ENCODE results near the gene APBB1. TPM values are rescaled to one million over a fixed set of nuclear protein-coding genes. Genes with fewer than 3 reads are reported as not detected.

Gene APBB1
- total RNA-seq, 1 experiment from 2014 or later = 12.4 TPM

DNA sequence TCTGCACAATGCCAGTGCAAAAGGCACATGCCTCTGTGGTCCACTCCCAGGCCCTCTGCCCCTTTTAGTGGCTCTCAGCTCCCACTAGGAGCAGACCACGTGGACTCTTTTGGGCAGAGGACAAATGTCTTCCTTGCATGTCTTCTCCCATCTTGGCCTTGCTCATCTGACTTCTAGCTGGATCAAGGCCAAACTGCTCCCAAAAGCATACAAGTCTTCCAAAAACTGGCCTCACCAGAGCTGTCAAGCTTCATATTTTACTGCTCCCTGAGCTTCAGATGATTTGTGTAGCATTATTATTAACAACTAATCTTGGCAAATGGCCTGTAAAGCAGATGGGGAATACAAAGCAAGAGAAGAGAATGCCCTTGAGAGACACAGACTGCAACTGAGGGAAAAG, 21.7 kb downstream of the APBB1 start:
- POLR2A ChIA-PET = no interaction called here
- Histone ChIP-seq H2AFZ (ENCODE audit: low read depth, low read length, poor library complexity, severe bottlenecking) (no peak overlapping the region), H3K9me3 (ENCODE audit: control insufficient read depth in 1 of 2, insufficient read depth in 1 of 2, low read depth in 1 of 2, low read length in 2 of 2) (no peaks in the 10 kb centered on the region), H3K9me2 (ENCODE audit: insufficient read depth) (no peaks in the 10 kb centered on the region), H4K20me1 (ENCODE audit: insufficient read depth) (no peaks in the 10 kb centered on the region), H3K4me3 (replicated peaks in 1 of 2; ENCODE audit: low read depth in 1 of 2, low read length in 2 of 2) (no peak overlapping the region), H3K27me3 (ENCODE audit: insufficient read depth, low read length) (no peaks in the 10 kb centered on the region), H3K9ac (ENCODE audit: low read length) (no peak overlapping the region), H3K27ac (ENCODE audit: low read depth, low read length) (no peak overlapping the region), H3K4me2 (ENCODE audit: low read length) (no peak overlapping the region), H3K36me3 (ENCODE audit: control insufficient read depth in 1 of 2, insufficient read depth in 2 of 2, low read length in 2 of 2) (no peaks in the 10 kb centered on the region), H3K4me1 (ENCODE audit: control insufficient read depth in 1 of 2, insufficient read depth in 2 of 2, low read length in 2 of 2) (peaks cover 4 to 12% of the 10 kb centered on the region in 2 experiments; a peak in 3 of 4 replicates), H3K79me2 (ENCODE audit: insufficient read depth, low read length) (no peaks in the 10 kb centered on the region)
- no TSS peak for BruUV-seq (replicated peaks)
- RAD21 ChIA-PET (ENCODE audit: low non-redundant PET in 1 of 2, low total read pairs in 2 of 2, uncharacterized antibody in 2 of 2, unreplicated experiment in 2 of 2) = no interaction called here
- intact Hi-C loops (cut with micrococcal nuclease) = no loop called here
- ATAC-seq (no peak), DNase-seq (ENCODE audit: low read depth, low spot score) (no peak)
- no peak for TF ChIP-seq JUND (IDR thresholded peaks at IDR 0.05)
- CTCF ChIA-PET = interaction anchor here (0.9 kb wide), 1 partner anchor 46 kb away, joined by 3 read pairs; no protein-coding TSS in a partner anchor

DNA sequence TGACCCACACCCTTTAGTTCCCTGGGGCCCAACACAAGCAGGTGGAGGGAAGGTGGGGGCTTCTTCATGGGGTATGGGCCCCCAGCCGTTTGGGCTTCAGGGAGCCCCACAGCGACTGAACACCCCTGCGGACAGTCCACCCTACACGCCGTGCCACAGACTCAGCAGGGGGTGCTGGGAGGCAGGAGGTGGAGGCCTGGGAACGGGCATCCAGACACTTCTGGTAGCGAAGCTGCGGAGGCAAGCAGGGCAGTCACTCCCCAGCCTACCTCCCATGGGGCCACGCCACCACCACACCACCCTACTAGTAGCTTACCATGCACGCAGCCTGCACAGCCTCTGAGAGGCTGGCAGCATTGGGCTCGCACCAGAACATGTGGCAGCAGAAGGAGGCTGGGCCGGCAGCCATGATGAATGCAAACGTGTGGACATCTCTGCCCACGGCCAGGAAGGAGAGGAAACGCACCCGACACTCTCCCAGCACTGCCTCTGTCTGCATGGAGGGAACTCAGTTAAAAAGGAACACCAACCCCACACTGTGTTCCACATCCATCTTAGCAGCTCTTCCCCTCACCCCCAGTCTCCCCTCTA, 23.3 kb downstream of the APBB1 start:
- no peak for ATAC-seq
- Histone ChIP-seq H3K4me1 (ENCODE audit: control insufficient read depth in 1 of 2, insufficient read depth in 2 of 2, low read length in 2 of 2) (peaks cover 10 to 18% of the 10 kb centered on the region in 2 experiments), H2AFZ (ENCODE audit: low read depth, low read length, poor library complexity, severe bottlenecking) (no peak overlapping the region), H3K27ac (ENCODE audit: low read depth, low read length) (no peak overlapping the region), H3K9me2 (ENCODE audit: insufficient read depth) (no peaks in the 10 kb centered on the region), H3K27me3 (ENCODE audit: insufficient read depth, low read length) (no peaks in the 10 kb centered on the region), H3K4me3 (replicated peaks in 1 of 2; ENCODE audit: low read depth in 1 of 2, low read length in 2 of 2) (no peak overlapping the region), H3K9ac (ENCODE audit: low read length) (no peak overlapping the region), H3K4me2 (ENCODE audit: low read length) (no peak overlapping the region), H3K36me3 (ENCODE audit: control insufficient read depth in 1 of 2, insufficient read depth in 2 of 2, low read length in 2 of 2) (no peaks in the 10 kb centered on the region), H3K9me3 (ENCODE audit: control insufficient read depth in 1 of 2, insufficient read depth in 1 of 2, low read depth in 1 of 2, low read length in 2 of 2) (no peaks in the 10 kb centered on the region), H3K79me2 (ENCODE audit: insufficient read depth, low read length) (no peaks in the 10 kb centered on the region), H4K20me1 (ENCODE audit: insufficient read depth) (no peaks in the 10 kb centered on the region)
- POLR2A ChIA-PET = no interaction called here
- BruUV-seq (replicated peaks) = no TSS peak
- CTCF ChIA-PET = no interaction called here
- intact Hi-C loops (cut with micrococcal nuclease) = no loop called here
- no peak for DNase-seq (ENCODE audit: low read depth, low spot score)
- RAD21 ChIA-PET (ENCODE audit: low non-redundant PET in 1 of 2, low total read pairs in 2 of 2, uncharacterized antibody in 2 of 2, unreplicated experiment in 2 of 2) = no interaction called here
- no peak for TF ChIP-seq EZH2phosphoT487 (IDR thresholded peaks at IDR 0.05; ENCODE audit: borderline replicate concordance)
- TF ChIP-seq, protein P1, sequence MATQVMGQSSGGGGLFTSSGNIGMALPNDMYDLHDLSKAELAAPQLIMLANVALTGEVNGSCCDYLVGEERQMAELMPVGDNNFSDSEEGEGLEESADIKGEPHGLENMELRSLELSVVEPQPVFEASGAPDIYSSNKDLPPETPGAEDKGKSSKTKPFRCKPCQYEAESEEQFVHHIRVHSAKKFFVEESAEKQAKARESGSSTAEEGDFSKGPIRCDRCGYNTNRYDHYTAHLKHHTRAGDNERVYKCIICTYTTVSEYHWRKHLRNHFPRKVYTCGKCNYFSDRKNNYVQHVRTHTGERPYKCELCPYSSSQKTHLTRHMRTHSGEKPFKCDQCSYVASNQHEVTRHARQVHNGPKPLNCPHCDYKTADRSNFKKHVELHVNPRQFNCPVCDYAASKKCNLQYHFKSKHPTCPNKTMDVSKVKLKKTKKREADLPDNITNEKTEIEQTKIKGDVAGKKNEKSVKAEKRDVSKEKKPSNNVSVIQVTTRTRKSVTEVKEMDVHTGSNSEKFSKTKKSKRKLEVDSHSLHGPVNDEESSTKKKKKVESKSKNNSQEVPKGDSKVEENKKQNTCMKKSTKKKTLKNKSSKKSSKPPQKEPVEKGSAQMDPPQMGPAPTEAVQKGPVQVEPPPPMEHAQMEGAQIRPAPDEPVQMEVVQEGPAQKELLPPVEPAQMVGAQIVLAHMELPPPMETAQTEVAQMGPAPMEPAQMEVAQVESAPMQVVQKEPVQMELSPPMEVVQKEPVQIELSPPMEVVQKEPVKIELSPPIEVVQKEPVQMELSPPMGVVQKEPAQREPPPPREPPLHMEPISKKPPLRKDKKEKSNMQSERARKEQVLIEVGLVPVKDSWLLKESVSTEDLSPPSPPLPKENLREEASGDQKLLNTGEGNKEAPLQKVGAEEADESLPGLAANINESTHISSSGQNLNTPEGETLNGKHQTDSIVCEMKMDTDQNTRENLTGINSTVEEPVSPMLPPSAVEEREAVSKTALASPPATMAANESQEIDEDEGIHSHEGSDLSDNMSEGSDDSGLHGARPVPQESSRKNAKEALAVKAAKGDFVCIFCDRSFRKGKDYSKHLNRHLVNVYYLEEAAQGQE (IDR thresholded peaks at IDR 0.05; ENCODE audit: low read depth) = no peak
- TF ChIP-seq EGR1 (IDR thresholded peaks at IDR 0.05; ENCODE audit: low read depth) = no peak
- TF ChIP-seq, protein P2, sequence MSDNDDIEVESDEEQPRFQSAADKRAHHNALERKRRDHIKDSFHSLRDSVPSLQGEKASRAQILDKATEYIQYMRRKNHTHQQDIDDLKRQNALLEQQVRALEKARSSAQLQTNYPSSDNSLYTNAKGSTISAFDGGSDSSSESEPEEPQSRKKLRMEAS (IDR thresholded peaks at IDR 0.05) = no peak
- no peak for TF ChIP-seq YY1 (IDR thresholded peaks at IDR 0.05; ENCODE audit: extremely low read depth, insufficient replicate concordance, low read depth, low read length)
- TF ChIP-seq JUND (IDR thresholded peaks at IDR 0.05) = no peak
- TF ChIP-seq, protein P3, sequence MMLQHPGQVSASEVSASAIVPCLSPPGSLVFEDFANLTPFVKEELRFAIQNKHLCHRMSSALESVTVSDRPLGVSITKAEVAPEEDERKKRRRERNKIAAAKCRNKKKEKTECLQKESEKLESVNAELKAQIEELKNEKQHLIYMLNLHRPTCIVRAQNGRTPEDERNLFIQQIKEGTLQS (IDR thresholded peaks at IDR 0.05) = no peak
- no peak for TF ChIP-seq FOSL1 (IDR thresholded peaks at IDR 0.05; ENCODE audit: low read depth)
- TF ChIP-seq EZH2 (IDR thresholded peaks at IDR 0.05) = no peak
- TF ChIP-seq, protein P4, sequence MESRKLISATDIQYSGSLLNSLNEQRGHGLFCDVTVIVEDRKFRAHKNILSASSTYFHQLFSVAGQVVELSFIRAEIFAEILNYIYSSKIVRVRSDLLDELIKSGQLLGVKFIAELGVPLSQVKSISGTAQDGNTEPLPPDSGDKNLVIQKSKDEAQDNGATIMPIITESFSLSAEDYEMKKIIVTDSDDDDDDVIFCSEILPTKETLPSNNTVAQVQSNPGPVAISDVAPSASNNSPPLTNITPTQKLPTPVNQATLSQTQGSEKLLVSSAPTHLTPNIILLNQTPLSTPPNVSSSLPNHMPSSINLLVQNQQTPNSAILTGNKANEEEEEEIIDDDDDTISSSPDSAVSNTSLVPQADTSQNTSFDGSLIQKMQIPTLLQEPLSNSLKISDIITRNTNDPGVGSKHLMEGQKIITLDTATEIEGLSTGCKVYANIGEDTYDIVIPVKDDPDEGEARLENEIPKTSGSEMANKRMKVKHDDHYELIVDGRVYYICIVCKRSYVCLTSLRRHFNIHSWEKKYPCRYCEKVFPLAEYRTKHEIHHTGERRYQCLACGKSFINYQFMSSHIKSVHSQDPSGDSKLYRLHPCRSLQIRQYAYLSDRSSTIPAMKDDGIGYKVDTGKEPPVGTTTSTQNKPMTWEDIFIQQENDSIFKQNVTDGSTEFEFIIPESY (IDR thresholded peaks at IDR 0.05; ENCODE audit: extremely low read depth, insufficient replicate concordance, low read length) = no peak
- TF ChIP-seq, protein P5, sequence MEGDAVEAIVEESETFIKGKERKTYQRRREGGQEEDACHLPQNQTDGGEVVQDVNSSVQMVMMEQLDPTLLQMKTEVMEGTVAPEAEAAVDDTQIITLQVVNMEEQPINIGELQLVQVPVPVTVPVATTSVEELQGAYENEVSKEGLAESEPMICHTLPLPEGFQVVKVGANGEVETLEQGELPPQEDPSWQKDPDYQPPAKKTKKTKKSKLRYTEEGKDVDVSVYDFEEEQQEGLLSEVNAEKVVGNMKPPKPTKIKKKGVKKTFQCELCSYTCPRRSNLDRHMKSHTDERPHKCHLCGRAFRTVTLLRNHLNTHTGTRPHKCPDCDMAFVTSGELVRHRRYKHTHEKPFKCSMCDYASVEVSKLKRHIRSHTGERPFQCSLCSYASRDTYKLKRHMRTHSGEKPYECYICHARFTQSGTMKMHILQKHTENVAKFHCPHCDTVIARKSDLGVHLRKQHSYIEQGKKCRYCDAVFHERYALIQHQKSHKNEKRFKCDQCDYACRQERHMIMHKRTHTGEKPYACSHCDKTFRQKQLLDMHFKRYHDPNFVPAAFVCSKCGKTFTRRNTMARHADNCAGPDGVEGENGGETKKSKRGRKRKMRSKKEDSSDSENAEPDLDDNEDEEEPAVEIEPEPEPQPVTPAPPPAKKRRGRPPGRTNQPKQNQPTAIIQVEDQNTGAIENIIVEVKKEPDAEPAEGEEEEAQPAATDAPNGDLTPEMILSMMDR (IDR thresholded peaks at IDR 0.05 in 2 of 3, conservative IDR thresholded peaks at IDR 0.05 in 1 of 3; ENCODE audit: borderline replicate concordance in 1 of 3, insufficient read depth in 1 of 3, low read depth in 2 of 3, low read length in 2 of 3) = no peak

Data from HCT116 (cell line).